Activated naive CD4-positive, alpha-beta T cell treated with Interleukin-2 at 50 U/mL for 16 hours (primary cell): Measurements from ENCODE around the gene RABGAP1.

Experiments used
- DNase-seq: peaks from one replicate; pipeline ENCODE4 v3.0.0-alpha.2; 2020

Gene RABGAP1

DNA sequence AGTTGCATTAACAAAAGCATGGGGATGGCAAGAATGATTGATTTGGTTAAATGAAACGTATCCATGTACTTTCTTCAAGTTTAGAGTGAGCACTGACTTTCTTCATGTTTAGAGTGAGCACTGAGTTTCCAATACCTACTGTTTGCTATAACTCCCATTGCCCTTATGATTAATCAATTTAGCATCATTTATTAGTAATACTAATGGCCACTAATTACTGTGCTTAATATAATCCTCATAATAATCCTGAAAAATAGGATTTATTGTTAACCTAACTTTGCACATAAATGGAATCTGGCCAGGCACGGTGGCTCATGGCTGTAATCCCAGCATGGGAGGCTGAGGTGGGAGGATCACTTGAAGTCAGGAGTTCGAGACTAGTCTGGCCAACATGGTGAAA lies 70.6 kb downstream of the RABGAP1 start:
- DNase-seq, result no peak

DNA sequence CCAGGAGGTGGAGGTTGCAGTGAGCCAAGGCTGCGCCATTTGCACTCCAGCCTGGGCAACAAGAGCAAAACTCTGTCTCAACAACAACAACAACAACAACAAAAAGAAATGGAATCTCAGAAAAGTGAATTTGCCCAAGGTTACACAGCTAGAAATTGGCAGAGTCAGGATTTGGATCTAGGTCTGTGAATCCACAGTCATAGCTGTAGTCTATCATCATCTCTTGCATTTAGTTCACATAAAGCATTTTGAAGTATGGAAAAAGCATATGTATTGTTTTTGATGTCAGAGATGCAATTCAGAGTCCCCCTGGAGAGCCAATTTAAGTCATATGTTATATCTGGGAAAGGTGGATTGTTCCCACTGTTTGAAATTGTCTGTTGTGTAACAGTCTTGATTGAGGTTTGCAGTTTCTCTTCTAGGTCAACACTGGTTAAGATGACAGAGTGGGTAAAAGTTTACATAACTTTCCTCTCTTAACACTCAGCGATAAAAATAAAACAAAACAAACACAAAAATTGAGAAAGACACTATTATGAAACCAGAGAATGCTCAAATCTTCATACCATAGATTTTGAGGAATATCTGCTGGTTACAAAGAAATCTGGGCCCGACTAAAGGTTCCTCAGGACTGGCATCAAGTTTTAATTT lies 71.2 kb downstream of the RABGAP1 start:
- no peak for DNase-seq

DNA sequence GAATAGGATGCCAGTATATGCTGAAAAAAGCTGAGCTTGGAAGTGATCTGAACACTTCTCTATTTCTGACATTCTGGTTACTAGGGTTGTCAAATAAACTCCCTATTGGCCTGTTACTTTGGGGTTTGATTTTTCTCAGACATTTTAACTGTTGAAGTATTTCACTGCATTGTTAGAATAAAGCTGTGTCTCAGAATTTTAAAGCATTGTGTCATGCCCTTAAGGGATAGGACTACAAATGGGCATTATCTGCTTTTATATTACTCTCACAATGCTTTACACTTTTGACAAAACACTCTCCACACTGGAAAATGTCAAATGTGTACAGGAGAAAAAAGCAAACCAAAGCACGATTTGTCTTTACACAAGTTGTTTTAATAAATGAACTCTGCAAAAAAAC lies 75.8 kb downstream of the RABGAP1 start:
- no peak for DNase-seq

DNA sequence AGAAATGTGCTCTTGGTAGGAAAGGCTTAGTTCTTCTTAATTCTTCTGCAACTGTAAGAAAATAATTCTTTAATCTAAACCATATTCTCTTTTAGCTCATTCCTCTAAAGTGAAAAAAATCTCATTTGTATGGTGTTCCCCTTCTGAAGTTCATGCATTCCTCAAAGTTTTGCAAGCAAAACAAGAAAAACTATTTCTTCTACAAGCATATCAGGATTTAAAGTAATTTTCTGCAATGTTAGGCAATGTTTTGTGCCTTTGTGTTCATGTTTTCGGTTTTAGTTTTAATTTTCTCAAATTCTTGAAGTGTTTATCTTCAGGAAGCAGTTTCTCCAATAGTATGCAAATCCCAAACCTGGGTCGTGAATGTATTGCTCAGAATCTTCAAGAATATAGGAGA lies 80.0 kb downstream of the RABGAP1 start:
- DNase-seq, result no peak

DNA sequence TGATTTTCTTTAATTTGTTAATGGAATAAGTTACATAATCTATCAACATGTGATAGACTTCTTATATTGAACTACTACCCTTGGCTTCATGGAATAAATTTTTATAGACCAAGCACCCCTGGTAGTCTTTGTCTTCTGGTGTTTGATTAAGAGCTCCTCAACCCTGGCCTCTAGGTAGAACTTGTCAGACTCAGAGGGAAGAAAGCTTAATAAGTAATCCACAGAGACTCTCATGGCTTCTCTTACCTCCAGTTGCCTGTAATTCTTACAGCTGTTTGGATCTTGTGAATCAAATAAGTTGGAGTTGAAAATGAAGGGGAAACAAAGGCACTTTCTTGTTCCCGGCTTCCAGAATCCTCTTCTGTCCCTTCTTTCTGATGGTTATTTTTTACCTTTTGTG lies 85.6 kb downstream of the RABGAP1 start:
- DNase-seq, result no peak

DNA sequence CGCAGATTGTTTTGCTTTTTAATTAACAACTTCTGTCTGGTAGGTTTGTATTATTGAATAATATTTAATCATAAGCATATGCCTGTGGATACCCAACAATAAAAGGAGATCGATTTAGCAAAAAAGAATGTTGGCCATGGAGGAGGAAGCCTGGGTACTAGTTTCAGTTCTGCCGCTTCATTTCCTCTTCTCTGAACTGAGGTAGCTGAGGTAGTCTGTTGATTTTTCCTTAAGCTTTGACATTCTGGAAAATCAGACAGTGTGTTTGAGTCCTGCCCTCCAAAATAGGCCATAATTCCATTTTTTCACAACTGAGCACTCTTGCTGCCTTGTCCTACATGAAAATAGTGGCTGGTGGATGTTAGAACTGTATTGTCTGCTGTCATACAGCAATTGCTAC lies 86.7 kb downstream of the RABGAP1 start:
- no peak for DNase-seq

DNA sequence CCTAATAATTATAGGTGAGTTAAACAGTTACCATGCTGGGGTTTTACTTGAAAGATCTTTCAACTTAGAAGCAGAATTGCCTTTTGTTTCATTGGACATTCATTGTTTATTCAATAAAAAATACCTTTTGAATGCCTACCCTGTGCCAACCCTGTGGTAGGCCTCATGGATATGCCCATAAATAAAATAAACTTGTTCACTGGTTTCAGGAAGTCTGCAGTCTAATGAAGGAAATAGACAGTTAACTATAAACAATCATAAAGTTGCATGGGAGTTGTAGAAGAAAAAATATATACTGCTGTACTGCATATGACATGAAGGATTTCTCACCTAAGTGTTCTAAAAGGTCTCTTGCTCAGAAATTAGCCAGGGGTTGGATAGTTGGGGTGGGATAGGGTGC lies 87.3 kb downstream of the RABGAP1 start:
- no peak for DNase-seq

DNA sequence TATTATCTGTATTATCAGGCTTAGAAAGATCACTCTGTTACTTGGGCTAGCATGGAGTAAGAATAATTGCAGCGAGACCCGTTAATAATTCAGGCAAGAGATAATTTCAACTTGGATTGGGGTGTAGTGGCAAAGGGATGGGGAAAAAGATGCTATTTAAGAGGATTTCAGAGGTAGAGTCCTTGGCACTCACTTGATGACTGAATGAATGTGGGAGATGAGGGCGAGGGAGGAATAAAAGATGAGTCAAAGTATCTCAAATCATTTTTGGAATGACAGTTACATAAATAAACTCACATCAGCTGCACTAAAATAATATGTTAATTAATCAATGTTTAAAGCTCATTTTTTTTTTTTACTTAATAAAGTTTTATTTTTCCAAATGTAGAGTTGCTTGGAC lies 88.2 kb downstream of the RABGAP1 start:
- no peak for DNase-seq

DNA sequence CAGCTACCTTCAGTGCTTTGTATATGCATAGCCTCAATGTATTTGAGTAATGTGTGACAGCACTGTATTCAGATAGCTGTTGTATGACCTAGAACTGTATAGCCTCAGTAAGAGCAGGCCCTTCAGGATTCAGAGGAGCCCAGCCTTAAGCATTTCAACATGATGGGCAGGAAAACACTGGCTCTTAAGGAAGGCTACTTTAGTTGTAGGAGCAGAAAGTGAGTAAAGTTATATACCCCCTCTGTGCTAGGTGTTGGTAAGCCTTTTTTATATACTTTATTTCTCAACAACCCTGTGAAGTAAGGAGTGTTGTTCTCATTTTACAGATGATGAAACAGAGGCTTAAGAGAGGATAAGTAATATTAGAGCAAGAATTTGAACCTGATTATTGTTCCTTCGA lies 91.1 kb downstream of the RABGAP1 start:
- no peak for DNase-seq

DNA sequence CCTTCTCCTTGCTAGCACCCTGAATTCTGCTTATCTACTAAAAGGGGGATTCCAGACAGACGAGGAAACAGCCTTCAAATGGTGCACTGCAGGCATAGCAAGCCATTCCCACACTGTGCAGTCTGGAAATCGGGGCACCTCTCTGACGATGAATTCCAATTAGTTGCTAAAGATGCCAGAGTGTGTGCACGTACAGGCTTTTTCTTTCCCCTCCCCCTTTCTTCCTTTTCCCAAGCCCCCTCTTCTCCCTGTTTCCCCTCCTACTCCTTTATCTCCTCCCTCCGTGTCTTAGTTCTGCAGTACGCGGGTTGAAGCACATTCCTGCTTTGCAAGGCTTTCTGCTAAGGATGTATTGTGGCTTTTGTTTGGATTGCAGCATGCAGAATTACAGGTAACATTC lies 92.5 kb downstream of the RABGAP1 start, which contains the start of gene GPR21:
Gene GPR21, plus strand, starts transcription at position 316 of the 400 bp plus-strand sequence. CDS start 900 bp downstream, outside the sequence.
- DNase-seq, result no peak

DNA sequence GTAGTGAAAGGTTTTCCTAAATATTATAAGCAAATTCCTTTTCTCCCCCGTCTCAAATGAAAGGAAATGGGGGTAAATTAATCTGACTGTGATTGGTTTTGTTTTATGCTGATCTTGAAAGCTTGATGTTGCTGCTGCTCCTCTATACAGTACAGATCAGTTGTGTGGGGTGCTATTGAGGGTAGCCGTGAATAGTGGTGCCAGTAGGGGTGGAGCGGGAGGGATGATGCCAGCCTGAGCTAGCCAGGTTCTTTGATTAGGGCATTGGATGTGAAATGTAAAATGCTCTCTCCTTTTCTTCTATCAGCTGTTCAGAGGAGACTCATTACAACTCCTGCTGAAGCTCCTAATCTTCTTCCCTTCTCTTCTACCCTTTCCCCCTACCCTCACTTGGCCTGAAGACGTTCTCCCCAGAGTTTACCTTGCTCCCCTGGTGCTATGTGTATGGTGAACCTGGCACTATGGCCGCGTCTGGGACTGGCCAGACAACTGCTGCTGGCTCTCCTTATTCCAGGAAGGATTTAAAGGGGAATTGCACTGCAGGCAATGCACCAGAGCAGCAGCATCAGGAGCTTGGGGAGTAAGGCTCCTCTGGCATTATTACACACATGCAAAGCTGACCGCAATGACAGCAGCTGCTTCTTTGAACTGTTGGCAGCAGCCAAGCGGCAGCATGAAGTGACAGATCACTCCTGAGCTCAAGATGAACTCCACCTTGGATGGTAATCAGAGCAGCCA lies 93.2 kb downstream of the RABGAP1 start:
- no peak for DNase-seq

DNA sequence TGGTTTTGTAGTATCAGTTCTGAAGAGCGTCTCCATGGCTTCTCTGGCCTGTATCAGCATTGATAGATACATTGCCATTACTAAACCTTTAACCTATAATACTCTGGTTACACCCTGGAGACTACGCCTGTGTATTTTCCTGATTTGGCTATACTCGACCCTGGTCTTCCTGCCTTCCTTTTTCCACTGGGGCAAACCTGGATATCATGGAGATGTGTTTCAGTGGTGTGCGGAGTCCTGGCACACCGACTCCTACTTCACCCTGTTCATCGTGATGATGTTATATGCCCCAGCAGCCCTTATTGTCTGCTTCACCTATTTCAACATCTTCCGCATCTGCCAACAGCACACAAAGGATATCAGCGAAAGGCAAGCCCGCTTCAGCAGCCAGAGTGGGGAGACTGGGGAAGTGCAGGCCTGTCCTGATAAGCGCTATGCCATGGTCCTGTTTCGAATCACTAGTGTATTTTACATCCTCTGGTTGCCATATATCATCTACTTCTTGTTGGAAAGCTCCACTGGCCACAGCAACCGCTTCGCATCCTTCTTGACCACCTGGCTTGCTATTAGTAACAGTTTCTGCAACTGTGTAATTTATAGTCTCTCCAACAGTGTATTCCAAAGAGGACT lies 94.2 kb downstream of the RABGAP1 start:
- no peak for DNase-seq

DNA sequence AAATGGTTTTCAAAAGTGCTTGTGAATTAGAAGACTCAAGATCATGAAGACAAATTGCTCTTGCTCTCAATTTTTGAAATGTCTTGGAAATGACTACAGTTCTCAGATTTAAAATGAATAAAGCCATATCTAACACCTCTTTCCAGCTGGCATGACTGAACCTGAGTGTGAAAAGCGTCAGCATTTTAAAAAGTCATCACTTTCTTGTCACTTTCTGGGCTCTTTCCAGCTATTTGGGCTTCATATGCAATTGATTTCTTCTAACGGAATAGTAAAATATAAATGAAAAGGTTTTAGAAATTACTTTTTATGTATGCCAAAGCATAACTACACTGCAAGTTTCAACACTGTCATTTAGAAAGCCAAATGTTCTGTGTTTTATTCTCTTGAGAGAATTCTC lies 95.0 kb downstream of the RABGAP1 start:
- no peak for DNase-seq

DNA sequence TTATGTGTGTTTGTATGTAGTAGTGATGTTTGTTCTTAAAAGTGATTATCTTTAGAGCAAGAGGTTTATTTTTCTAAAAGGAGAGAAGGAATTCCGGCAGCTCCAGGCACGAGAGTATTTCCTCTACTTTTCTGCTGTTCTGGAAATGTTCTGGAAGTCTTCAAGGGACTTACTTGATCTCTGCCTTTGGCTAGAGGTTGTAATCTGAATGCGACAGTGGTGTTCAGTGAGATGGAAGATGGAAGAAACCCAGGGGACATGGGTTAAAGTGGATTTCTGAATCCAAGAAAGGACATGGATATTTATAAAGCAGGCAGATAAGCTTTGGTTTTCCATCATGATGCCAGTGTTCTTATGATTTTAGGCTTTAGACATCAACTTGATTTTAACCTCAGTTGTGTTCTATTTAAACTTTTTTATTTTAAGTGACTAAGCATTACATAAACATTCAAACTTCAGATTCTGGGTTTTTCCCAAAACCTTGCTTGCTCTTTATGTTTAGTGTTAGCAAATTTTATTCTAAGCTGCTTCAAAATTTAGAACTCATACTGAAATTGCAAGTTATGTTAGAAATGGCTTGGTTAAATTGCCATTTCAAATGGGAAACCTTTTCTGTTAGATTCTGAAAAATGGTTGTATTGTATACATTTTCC lies 96.2 kb downstream of the RABGAP1 start:
- no peak for DNase-seq

DNA sequence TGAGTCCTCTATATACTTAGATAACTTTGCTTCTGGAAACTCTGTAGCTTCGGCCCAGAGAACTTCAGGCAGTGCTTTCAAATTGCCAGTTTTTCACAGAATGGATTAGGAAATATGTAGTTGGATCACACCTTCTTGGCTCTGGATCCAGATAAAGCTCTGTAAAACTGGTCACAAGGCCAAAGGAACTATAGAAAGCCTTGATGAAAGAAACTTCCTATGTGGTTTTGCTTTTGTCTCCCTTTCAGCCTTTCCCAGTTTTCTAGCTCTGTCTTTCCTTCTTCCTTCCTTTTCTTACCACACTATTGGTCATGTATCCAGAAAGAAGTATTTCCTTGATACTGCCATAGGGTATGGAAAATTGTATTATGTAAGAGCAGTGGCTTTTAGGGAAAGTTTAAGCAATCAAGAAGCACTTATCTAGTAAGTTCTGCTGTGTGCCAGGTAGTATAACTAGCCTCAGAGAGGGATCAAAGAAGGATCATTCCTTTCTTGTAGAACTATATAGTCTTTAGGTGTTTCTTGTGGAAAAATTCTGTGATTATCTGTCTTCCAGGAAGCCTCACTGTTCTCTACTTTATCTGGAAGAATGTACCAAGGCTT lies 98.9 kb downstream of the RABGAP1 start:
- DNase-seq, result no peak

DNA sequence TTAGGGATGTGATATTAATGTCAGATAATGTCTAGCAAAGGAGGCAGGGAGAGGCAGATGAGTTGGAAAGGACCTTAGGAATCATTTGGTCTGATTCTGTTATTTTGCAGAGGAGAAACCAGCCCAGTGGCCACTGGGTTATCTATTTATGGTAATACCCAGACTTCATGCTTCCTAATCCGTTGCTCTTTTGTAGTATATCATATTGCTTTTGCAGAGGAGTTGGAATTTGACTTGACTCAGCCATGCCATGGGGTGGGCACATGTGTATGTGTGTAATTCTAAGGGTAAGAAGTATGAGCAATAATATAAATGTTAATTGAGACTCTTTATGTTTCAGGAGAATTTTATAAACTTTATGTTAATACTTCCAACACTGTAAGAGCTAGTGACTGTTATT lies 100.0 kb downstream of the RABGAP1 start:
- no peak for DNase-seq

DNA sequence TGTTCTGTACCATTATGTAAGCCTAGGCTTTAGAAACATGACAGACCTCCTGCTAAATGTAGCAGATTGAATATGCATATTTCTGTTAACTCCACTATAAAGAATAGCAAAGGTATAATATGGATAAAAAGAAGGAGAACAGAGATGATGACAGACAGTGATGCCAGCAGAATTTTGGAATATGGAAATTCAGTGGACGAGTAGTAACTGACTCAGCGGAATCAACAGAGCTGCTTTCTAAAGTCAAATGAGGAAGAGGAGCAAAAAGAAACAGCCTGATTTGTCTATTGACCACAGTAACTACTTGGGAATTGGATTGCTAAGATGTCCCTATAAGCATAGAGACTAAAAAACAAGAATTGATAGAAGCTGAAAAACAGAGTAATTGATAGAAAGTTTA lies 100.7 kb downstream of the RABGAP1 start:
- DNase-seq, result no peak

DNA sequence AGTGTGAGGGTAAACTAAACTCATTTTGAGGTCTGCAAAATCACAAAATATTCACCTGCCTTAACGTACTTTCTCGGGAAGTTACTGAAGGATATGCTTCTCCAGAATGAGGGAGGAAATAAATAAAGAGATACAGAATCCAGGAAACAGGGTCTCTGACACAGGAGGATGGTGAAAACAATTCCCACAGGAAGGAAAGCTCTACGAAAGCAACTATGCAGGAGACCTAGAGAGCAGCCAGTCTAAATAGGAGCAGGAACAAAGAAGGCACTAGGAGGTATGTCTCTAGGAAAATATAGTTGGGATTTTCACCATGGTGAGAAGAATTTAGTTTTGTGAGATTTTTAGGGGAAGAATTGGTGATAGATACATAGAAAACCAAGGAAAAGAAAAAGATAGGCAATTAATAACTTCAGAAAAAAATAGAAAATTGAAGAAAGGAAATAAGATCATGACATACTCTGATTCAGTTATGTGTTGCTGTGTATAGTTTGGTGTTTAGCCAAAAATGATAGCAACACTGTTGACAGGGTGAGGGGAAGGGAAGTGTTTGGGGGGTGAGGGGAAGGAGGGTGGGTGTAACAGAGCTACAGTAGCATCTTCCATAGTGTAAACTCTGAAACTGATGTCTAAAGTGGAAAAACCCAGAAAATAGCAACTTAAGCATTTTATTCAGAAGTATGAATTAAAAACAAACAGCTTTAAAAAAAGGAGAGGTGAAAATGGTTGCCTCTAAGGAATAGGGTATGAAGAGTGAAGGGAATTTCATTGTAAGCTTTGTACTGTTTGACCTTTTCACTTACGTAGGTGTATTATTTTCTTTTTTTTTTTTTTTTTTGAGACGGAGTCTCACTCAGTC lies 102.5 kb downstream of the RABGAP1 start:
- no peak for DNase-seq

DNA sequence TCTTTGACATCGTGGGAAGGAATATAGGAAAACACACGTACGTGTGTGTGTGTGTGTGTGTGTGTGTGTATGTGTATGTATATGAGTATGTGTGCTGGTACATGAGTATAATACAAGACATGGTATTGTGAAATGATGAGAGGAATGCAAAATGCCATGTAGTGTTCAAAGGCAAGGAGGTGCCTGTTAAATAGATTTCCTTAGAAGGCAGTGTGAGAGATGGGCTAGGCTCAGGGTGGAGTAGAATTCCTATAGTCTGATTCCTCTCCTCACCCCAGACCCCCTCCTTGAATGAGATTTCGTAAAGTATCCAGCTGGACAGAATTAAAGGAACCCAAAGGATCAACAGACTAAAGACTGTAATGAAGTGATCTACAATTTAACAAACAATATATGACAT lies 103.8 kb downstream of the RABGAP1 start:
- DNase-seq, result no peak

DNA sequence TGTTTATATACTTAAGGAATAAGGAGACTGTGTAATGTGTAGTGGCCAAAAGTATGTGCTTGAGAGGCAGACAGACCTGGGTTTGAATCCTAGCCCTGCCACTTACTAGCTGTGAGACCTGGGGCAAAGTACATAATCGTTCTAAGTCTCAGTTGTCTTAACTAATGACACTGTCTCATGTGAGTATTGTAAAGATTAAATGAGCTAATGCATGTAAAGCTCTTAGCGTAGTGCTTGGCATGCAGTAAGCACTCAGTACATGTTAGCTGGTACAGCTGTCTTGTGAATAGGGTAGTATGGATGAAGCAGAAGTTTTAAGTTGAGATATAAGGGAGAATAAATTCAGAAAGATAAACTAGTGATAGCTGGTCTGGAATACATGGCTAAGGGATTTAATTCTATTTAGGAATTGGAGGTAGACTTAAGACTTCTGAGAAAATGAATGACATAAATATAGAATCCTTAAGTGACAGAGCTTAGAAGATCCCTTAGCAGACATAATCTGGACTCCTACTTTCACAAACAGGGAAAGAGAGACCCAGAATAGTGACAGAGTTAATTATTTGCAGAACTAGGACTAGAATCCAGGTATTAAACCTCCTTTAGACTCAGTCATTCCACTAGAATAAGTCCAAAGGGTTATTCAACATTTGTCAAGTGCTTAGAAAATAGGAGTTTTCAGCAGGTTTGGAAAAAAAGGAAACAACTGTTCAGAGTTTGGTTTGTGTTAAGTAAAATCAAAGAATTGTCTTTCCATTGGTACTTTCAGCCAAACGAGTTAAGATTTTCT lies 105.8 kb downstream of the RABGAP1 start:
- DNase-seq, result no peak

DNA sequence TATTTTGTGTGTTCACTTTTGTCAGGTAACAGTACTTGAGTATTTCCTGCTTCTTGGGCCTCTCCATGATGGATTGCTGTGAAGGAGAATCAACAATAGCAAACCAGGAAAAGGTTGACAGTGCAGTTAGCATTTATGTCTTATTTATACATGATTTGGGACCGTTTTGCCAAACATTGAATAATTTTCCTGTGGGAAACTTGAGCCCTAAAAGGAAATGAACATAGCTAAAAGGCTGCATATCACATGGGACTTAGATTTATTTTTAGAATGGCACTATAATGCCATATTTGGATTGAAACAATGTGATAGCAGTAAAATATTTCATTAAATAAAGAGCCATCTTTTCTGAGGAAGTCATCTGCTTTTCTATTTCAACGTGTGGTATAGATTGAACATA lies 107.9 kb downstream of the RABGAP1 start:
- DNase-seq, result no peak
